ENCODE results near the gene GADD45GIP1.
"Not testable (repeated sequence)": the region's sequence is repeated elsewhere in the genome, so short reads cannot be mapped to it uniquely, and the experiment has no call there.

Gene GADD45GIP1

DNA sequence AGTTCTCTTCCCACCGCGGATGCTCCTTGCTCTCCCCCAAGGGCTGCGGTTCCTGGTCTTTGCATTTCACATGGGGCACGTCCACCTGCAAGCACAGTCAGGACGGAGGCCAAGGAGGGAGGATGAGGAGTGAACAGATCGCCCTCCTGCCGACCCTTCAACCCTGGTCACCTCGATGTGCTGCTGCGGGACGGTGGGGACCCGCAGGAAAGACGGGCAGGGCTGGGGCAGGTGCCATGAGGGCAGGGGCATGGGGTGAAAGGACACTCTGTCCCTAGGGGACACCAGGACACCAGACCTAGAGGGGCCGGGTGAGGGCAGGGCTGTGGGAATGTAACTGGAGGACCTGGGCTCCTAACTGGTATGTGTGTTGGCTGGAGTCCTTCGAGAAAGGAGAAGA, 38.8 kb downstream of the GADD45GIP1 start:
- H3K27ac ChIP-seq (ENCODE audit: low read depth, low read length) = no peak overlapping the region
- H2AFZ ChIP-seq (ENCODE audit: low read length, unreplicated experiment) = no peak overlapping the region
- no peaks in the 10 kb centered on the region for H3K4me1 ChIP-seq (ENCODE audit: control insufficient read depth, insufficient read depth, low read length, unreplicated experiment)
- no peaks in the 10 kb centered on the region for H3K27me3 ChIP-seq (ENCODE audit: insufficient read depth, low read length)
- no peaks in the 10 kb centered on the region for H3K36me3 ChIP-seq (ENCODE audit: insufficient read depth, low read length)
- no peak overlapping the region for H3K4me3 ChIP-seq (ENCODE audit: low read depth, low read length)
- H3K79me2 ChIP-seq (ENCODE audit: control insufficient read depth, insufficient read depth, low read length, unreplicated experiment) = no peaks in the 10 kb centered on the region

DNA sequence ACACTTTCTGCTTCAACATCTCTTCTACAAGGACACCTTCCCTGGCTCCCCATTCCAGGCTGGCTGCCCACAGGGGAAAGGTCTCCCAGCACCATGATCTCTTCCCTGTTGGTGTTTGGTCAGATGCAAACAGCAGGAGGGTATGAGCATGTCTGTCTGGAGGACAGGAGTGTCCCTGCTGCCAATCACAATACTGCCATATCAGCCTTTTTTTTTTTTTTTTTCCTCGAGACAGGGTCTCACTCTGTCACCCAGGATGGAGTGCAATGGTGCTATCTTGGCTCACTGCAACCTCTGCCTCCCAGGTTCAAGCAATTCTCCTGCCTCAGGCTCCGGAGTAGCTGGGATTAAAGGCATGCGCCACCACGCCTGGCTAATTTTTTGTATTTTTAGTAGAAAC, 41.2 kb downstream of the GADD45GIP1 start:
- H3K27ac ChIP-seq (ENCODE audit: low read depth, low read length); H3K4me3 ChIP-seq (ENCODE audit: low read depth, low read length); H3K36me3 ChIP-seq (ENCODE audit: insufficient read depth, low read length); H3K79me2 ChIP-seq (ENCODE audit: control insufficient read depth, insufficient read depth, low read length, unreplicated experiment); H2AFZ ChIP-seq (ENCODE audit: low read length, unreplicated experiment); H3K27me3 ChIP-seq (ENCODE audit: insufficient read depth, low read length); H3K4me1 ChIP-seq (ENCODE audit: control insufficient read depth, insufficient read depth, low read length, unreplicated experiment): not testable (repeated sequence)

DNA sequence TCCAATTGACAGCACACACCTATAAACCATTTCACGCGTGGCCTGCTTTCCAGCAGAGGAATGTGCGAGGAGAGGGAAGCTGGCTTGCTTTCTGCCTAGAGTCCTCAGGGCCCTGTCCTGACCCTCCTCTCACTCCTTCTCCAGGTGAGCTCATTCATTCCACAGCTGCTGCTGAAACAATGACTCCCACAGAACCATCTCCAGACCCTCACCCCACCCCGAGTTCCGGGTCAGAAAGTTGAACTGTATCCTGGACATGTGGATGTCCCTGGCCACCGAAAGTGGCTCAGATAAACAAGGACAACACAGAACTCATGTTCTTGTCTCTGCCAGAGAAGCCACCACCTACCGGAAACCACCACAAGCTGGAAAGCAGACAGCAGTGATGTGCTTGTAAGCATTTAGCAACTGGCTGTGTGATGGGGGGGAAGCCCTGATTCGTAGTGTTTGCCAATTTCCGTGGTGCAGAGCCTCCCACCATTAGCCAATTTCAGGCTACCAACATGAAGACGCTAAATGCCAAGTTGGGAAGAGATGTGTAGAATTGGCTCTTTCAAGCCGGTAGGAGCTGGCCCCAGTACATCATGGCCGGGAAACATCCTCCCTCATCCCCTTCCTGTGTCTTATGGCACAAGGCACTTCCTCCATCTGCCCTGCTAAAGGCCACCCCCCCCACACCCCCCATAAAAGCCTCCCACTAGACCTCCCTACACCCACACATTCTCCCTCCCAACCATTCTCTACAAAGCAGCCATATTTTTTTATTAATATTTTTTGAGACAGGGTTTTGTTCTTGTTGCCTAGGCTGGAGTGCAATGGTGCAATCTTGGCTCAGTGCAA, 43.0 kb downstream of the GADD45GIP1 start:
- Histone ChIP-seq H2AFZ (ENCODE audit: low read length, unreplicated experiment) (no peak overlapping the region), H3K4me3 (ENCODE audit: low read depth, low read length) (no peak overlapping the region), H3K79me2 (ENCODE audit: control insufficient read depth, insufficient read depth, low read length, unreplicated experiment) (no peaks in the 10 kb centered on the region), H3K27ac (ENCODE audit: low read depth, low read length) (no peak overlapping the region), H3K36me3 (ENCODE audit: insufficient read depth, low read length) (no peaks in the 10 kb centered on the region), H3K4me1 (ENCODE audit: control insufficient read depth, insufficient read depth, low read length, unreplicated experiment) (no peaks in the 10 kb centered on the region), H3K27me3 (ENCODE audit: insufficient read depth, low read length) (no peaks in the 10 kb centered on the region)

DNA sequence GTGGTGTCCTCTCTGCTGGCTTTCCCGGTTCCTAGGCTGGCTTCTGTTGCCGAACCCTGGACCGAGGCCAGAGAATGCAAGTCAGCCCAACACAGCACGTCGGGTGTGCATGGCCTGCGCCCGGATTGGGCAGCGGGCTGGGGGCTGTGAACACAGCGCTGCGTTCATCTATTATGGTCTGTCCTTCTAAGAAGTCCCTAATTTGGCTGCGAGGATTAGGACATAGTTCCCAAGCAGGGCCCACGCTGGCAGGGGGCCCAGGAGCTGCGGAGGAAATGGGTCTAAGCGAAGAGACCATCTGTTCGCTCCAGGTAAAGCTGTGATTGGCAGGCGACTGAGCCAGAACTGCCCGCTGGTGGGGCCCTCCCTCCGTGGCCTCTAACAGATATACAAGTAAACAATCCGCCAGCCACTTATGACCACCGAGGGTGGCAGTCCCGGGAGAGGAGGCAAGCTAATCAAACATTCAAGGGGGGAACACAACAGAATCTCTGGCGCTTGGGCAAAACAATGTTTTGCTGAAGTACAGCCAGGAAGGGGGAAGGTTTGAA, 43.9 kb downstream of the GADD45GIP1 start:
- H3K36me3 ChIP-seq (ENCODE audit: insufficient read depth, low read length) = no peaks in the 10 kb centered on the region
- no peaks in the 10 kb centered on the region for H3K4me1 ChIP-seq (ENCODE audit: control insufficient read depth, insufficient read depth, low read length, unreplicated experiment)
- no peak overlapping the region for H3K4me3 ChIP-seq (ENCODE audit: low read depth, low read length)
- H3K27ac ChIP-seq (ENCODE audit: low read depth, low read length) = no peak overlapping the region
- H3K27me3 ChIP-seq (ENCODE audit: insufficient read depth, low read length) = no peaks in the 10 kb centered on the region
- no peaks in the 10 kb centered on the region for H3K79me2 ChIP-seq (ENCODE audit: control insufficient read depth, insufficient read depth, low read length, unreplicated experiment)
- no peak overlapping the region for H2AFZ ChIP-seq (ENCODE audit: low read length, unreplicated experiment)

DNA sequence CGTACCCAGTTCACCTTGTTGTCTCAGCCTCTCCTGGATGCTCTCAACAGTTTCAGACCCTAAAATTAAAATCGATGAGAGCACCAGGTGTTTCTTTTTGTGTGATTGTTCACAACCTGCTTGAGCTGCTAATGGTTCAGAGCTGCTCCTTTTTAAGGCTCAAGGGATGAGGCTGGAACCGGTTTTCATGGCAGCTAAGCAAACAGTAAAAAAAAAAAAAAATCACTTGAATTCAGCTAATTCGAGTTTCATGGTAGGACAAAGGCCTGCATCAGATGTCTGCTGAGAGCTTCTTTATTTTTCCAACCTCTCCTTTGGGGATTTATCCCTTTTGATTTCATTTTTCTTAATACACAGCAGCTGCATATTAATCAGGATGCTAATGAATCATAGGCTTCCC, 44.5 kb downstream of the GADD45GIP1 start:
- Histone ChIP-seq H3K27me3 (ENCODE audit: insufficient read depth, low read length) (no peaks in the 10 kb centered on the region), H3K4me1 (ENCODE audit: control insufficient read depth, insufficient read depth, low read length, unreplicated experiment) (no peaks in the 10 kb centered on the region), H3K27ac (ENCODE audit: low read depth, low read length) (no peak overlapping the region), H3K36me3 (ENCODE audit: insufficient read depth, low read length) (no peaks in the 10 kb centered on the region), H2AFZ (ENCODE audit: low read length, unreplicated experiment) (no peak overlapping the region), H3K4me3 (ENCODE audit: low read depth, low read length) (no peak overlapping the region), H3K79me2 (ENCODE audit: control insufficient read depth, insufficient read depth, low read length, unreplicated experiment) (no peaks in the 10 kb centered on the region)

DNA sequence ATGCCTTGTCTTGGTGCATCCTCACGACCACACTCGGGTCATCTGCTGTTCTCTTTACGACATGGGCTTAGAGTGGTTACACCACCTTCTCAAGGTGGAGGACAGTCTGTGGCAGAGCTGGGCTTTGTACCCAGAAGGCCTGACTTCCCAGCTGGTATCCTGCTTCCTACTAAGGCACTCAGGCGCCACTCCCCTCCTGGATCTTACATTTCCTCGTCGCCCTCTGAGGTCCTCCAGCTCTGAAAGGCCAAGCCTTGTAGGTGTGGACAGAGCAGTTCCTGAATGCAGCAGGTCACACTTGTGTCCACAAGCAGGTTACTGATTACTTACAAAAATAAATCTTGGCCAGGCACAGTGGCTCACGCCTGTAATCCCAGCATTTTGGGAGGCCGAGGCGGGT, 49.9 kb downstream of the GADD45GIP1 start:
- Histone ChIP-seq H3K79me2 (ENCODE audit: control insufficient read depth, insufficient read depth, low read length, unreplicated experiment) (no peaks in the 10 kb centered on the region), H3K4me3 (ENCODE audit: low read depth, low read length) (no peak overlapping the region), H3K4me1 (ENCODE audit: control insufficient read depth, insufficient read depth, low read length, unreplicated experiment) (no peaks in the 10 kb centered on the region), H3K27me3 (ENCODE audit: insufficient read depth, low read length) (no peaks in the 10 kb centered on the region), H2AFZ (ENCODE audit: low read length, unreplicated experiment) (no peak overlapping the region), H3K36me3 (ENCODE audit: insufficient read depth, low read length) (no peaks in the 10 kb centered on the region), H3K27ac (ENCODE audit: low read depth, low read length) (no peak overlapping the region)
